Measurements from ENCODE around the gene HSP90AB1. TPM values are rescaled to one million over a fixed set of nuclear protein-coding genes. Genes with fewer than 3 reads are reported as not detected.
A peak's percentile ranks its signal among the peaks of the same experiment; 100 is the strongest.

Gene HSP90AB1
- total and polyA plus RNA-seq, 2 of the 8 experiments (the other 6 are each of a cell fraction or from before 2014, with no cell fraction given): 1,564 to 2,297 TPM

DNA sequence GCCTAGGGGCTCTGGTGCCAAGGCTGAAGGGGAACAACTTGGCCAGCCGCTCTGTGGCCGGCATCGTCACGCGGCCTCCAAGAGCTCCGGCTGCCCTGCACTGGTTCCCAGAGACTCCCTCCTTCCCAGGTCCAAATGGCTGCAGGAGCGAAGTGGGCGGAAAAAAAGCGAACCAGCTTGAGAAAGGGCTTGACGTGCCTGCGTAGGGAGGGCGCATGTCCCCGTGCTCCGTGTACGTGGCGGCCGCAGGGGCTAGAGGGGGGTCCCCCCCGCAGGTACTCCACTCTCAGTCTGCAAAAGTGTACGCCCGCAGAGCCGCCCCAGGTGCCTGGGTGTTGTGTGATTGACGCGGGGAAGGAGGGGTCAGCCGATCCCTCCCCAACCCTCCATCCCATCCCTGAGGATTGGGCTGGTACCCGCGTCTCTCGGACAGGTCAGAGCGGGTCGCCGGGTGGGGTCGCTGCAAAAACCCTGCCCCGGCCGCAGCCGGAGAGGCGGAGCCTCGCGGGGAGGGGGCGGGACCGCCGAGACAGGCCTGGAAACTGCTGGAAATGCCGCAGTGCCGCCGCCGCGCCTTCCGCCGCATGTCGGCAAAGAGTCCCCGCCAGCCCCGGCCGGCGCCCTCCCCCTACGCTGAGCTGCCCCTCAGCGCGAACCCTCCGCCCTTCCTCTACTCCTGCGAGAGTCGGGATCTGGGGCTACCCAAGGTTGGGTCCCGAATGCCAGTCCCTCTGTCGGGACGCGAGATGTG lies 814 bp upstream of the HSP90AB1 start (continued):
- TF ChIP-seq CHD7 (IDR thresholded peaks at IDR 0.05; ENCODE audit: insufficient replicate concordance, low read length) (no peak), RAD21 (IDR thresholded peaks at IDR 0.05 in 1 of 2, conservative IDR thresholded peaks at IDR 0.05 in 1 of 2; ENCODE audit: low read depth in 2 of 2, low read length in 2 of 2) (no peak; a peak in 1 of 4 replicates), SIN3A (conservative IDR thresholded peaks at IDR 0.05 in 1 of 2, IDR thresholded peaks at IDR 0.05 in 1 of 2; ENCODE audit: low read depth in 1 of 2, low read length in 2 of 2) (peak; percentile 88 to 89; a peak in 3 of 4 replicates), EGR1 (IDR thresholded peaks at IDR 0.05; ENCODE audit: borderline replicate concordance, low read depth, low read length) (peak; percentile 72), SP2 (IDR thresholded peaks at IDR 0.05; ENCODE audit: low read length) (no peak), RXRA (IDR thresholded peaks at IDR 0.05; ENCODE audit: insufficient read depth, low read depth, low read length) (0 out of 2 replicates have a peak, but pooled peaks have one; percentile 4), TEAD4 (IDR thresholded peaks at IDR 0.05; ENCODE audit: low read depth, low read length) (peak; percentile 78), PHF8 (conservative IDR thresholded peaks at IDR 0.05; ENCODE audit: low read depth, low read length) (no peak; the same call in 1 of the 2 replicates), SAP30 (IDR thresholded peaks at IDR 0.05; ENCODE audit: insufficient read depth, insufficient replicate concordance, low read length) (peak; percentile 13)
